Keratinocyte (primary cell): Measurements from ENCODE around the gene SWT1. TPM values are rescaled to one million over a fixed set of nuclear protein-coding genes. Genes with fewer than 3 reads are reported as not detected.

Experiments used
- DNase-seq: peaks from one replicate; pipeline ENCODE4 v3.0.0-alpha.2; 2011; ENCODE audit warnings: low read depth, missing footprints, low spot score
- FAIRE-seq: peaks from 2 replicates; lab custom pipeline; 2011; peaks lifted over from hg19 to GRCh38; lab: Jason Lieb, UNC
- H2AFZ ChIP-seq: 2 replicates; pipeline ENCODE4 v1.6.0; 2012; ENCODE audit warnings: low read length, control low read depth, inconsistent platforms; ENCODE audit not compliant: control insufficient read depth
- H3K27ac ChIP-seq: 2 replicates; pipeline ENCODE4 v1.5.1; 2011; ENCODE audit warnings: low read length; ENCODE audit not compliant: control insufficient read depth, insufficient read depth
- H3K27me3 ChIP-seq: 3 replicates; pipeline ENCODE4 v1.6.0; 2011; ENCODE audit warnings: low read length; ENCODE audit not compliant: control insufficient read depth, insufficient read depth; ENCODE audit errors: extremely low read depth
- H3K36me3 ChIP-seq, 2 experiments: 2 replicates in 1 of 2; 3 replicates in 1 of 2; pipeline ENCODE4 v1.5.1; 2011; ENCODE audit warnings: low read length in 2 of 2, mild to moderate bottlenecking in 1 of 2; ENCODE audit not compliant: control insufficient read depth in 2 of 2, insufficient read depth in 2 of 2; ENCODE audit errors: extremely low read depth in 1 of 2
- H3K4me1 ChIP-seq: 3 replicates; pipeline ENCODE4 v1.5.1; 2011; ENCODE audit warnings: low read length; ENCODE audit not compliant: control insufficient read depth, insufficient read depth; ENCODE audit errors: extremely low read depth
- H3K4me2 ChIP-seq: 3 replicates; pipeline ENCODE4 v1.6.0; 2011; ENCODE audit warnings: low read depth, low read length; ENCODE audit not compliant: control insufficient read depth, insufficient read depth; ENCODE audit errors: extremely low read depth
- H3K4me3 ChIP-seq, 3 experiments: fragments of 200-600 bp in 1 of 3; sonication (generic) in 1 of 3; 2 replicates in 2 of 3; 3 replicates in 1 of 3; pipeline ENCODE4 v1.5.1; 2011 to 2016; ENCODE audit warnings: low read length in 3 of 3, mild to moderate bottlenecking in 3 of 3, control low read depth in 2 of 3, inconsistent platforms in 1 of 3, low read depth in 1 of 3, mixed read lengths in 1 of 3, mixed run types in 1 of 3, moderate library complexity in 1 of 3; ENCODE audit not compliant: control insufficient read depth in 2 of 3, insufficient read depth in 2 of 3; ENCODE audit errors: extremely low read depth in 1 of 3
- H3K79me2 ChIP-seq: 2 replicates; pipeline ENCODE4 v1.6.0; 2012; ENCODE audit warnings: low read length; ENCODE audit not compliant: control insufficient read depth, insufficient read depth
- H3K9ac ChIP-seq: 3 replicates; pipeline ENCODE4 v1.6.0; 2011; ENCODE audit warnings: low read length; ENCODE audit not compliant: control insufficient read depth, insufficient read depth; ENCODE audit errors: extremely low read depth
- H3K9me1 ChIP-seq: 3 replicates; pipeline ENCODE4 v1.6.0; 2011; ENCODE audit warnings: low read length; ENCODE audit not compliant: control insufficient read depth, insufficient read depth; ENCODE audit errors: extremely low read depth
- H3K9me3 ChIP-seq: 2 replicates; pipeline ENCODE4 v1.5.1; 2012; ENCODE audit warnings: low read depth, low read length; ENCODE audit not compliant: control insufficient read depth
- H4K20me1 ChIP-seq: 3 replicates; pipeline ENCODE4 v1.6.0; 2011; ENCODE audit warnings: low read length; ENCODE audit not compliant: control insufficient read depth, insufficient read depth; ENCODE audit errors: extremely low read depth
- CTCF ChIP-seq, 3 experiments: IDR thresholded peaks in 1 of 3; conservative IDR thresholded peaks in 1 of 3; optimal IDR thresholded peaks in 1 of 3; 2 replicates in 2 of 3; 3 replicates in 1 of 3; pipeline versions ENCODE3 to v1.5.1; 2011; ENCODE audit warnings: low read length in 3 of 3, mild to moderate bottlenecking in 3 of 3, moderate library complexity in 2 of 3, control low read depth in 1 of 3, inconsistent platforms in 1 of 3; ENCODE audit not compliant: insufficient read depth in 2 of 3; ENCODE audit errors: extremely low read depth in 1 of 3
- EZH2 ChIP-seq: IDR thresholded peaks from one replicate; pipeline ENCODE4 v1.6.1; 2012; ENCODE audit warnings: inconsistent platforms, mild to moderate bottlenecking, low read length, moderate library complexity
- dilution Hi-C: fragments of 300-500 bp; cut with MboI; formaldehyde crosslinking; loops from one replicate; pipeline ENCODE4 v1.7.0; 2020; ENCODE audit warnings: low sequenced_read_pairs; ENCODE audit not compliant: extremely low pct_ligation_motif_present
- polyA plus RNA-seq, 5 experiments: library from polyadenylated mRNA; depleted of rRNA in 3 of 5; stranded (reverse) in 3 of 5; stranded (forward) in 1 of 5; unstranded in 1 of 5; fragments of >200 nt; gene quantifications; 1 replicate in 1 of 5; 2 replicates in 3 of 5; 3 replicates in 1 of 5; pipeline versions ENCODE4 v1.2.1 to v1.2.3, GENCODE V29; 2011 to 2012; ENCODE audit warnings: missing spikeins in 2 of 5, low read depth in 1 of 5, low replicate concordance in 1 of 5

SWT1 gene
- polyA plus RNA-seq, 1 donor (not counting 4 experiments of a cell fraction or from before 2014, with no cell fraction given) = 2.9 TPM

GRCh38 chr1:185325413-185325812, 168.4 kb downstream of the SWT1 start:
- TF ChIP-seq CTCF (optimal IDR thresholded peaks at IDR 0.05 in 1 of 3, IDR thresholded peaks at IDR 0.05 in 1 of 3, conservative IDR thresholded peaks at IDR 0.05 in 1 of 3; ENCODE audit: extremely low read depth in 1 of 3, insufficient read depth in 2 of 3, low read length in 3 of 3) (no peak), EZH2 (no peak)

GRCh38 chr1:185328255-185328654, 171.3 kb downstream of the SWT1 start:
- Histone ChIP-seq H3K79me2 (no peaks in the 10 kb centered on the region), H3K9me1 (no peaks in the 10 kb centered on the region), H4K20me1 (no peaks in the 10 kb centered on the region), H3K4me1 (no peaks in the 10 kb centered on the region), H3K4me3 (no peak overlapping the region), H3K4me2 (no peak overlapping the region), H2AFZ (no peak overlapping the region), H3K27me3 (no peaks in the 10 kb centered on the region), H3K36me3 (no peaks in the 10 kb centered on the region), H3K27ac (no peak overlapping the region), H3K9ac (no peak overlapping the region), H3K9me3 (no peaks in the 10 kb centered on the region)
- dilution Hi-C loops = no loop called here
- FAIRE-seq = no peak
- no peak for DNase-seq
- no peak for TF ChIP-seq CTCF (optimal IDR thresholded peaks at IDR 0.05 in 1 of 3, IDR thresholded peaks at IDR 0.05 in 1 of 3, conservative IDR thresholded peaks at IDR 0.05 in 1 of 3; ENCODE audit: extremely low read depth in 1 of 3, insufficient read depth in 2 of 3, low read length in 3 of 3)

More at GRCh38 chr1:185325413-185325812, 168.4 kb downstream of the SWT1 start:
- FAIRE-seq = no peak
- H2AFZ ChIP-seq = no peak overlapping the region
- no peaks in the 10 kb centered on the region for H3K79me2 ChIP-seq
- H3K4me3 ChIP-seq = no peak overlapping the region
- H3K36me3 ChIP-seq = no peaks in the 10 kb centered on the region
- no peak overlapping the region for H3K4me2 ChIP-seq
- no peaks in the 10 kb centered on the region for H3K9me1 ChIP-seq
- dilution Hi-C loops = no loop called here
- H4K20me1 ChIP-seq = no peaks in the 10 kb centered on the region
- no peaks in the 10 kb centered on the region for H3K4me1 ChIP-seq
- H3K27me3 ChIP-seq = no peaks in the 10 kb centered on the region
- H3K27ac ChIP-seq = no peak overlapping the region
- H3K9me3 ChIP-seq = no peaks in the 10 kb centered on the region
- H3K9ac ChIP-seq = no peak overlapping the region
- DNase-seq = no peak
